Measurements from ENCODE around the gene LLGL2.

Gene LLGL2

DNA sequence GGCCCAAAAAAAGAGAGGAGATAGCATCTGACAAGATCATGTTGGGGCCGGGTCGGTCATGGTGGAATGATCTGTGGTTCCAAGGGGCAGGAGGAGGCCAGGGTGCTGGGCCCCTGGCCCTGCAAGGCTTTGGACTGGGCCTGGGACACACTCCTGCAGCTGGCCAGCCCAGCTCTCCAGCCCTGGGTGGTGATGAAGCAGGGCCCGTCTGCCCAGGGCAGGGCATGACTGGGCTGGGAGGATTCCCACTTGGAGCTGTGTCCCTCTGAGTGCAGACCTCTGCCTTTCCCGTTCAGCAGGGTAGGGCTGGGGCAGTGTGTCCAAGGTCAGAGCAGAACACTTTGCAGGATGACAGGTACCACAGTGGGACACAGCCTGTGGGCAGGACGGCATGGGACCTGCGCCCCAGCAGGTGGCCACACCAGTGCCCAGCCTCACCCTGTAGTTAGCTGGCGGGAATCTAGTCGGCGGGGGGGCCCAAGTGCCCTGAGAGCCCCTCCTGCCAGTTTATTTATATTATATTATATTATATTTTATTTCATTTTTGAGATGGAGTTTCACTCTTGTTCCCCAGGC lies 34.5 kb downstream of the LLGL2 start:
- Histone ChIP-seq H3K9ac (ENCODE audit: low read depth, low read length) (no peak overlapping the region), H3K36me3 (ENCODE audit: insufficient read depth, low read length) (no peaks in the 10 kb centered on the region), H3K4me3 (ENCODE audit: low read length) (no peak overlapping the region), H3K4me1 (ENCODE audit: control insufficient read depth, insufficient read depth, low read length) (peaks cover 12% of the 10 kb centered on the region), H3K27me3 (ENCODE audit: control insufficient read depth, insufficient read depth, low read length) (peaks cover 11% of the 10 kb centered on the region), H3K4me2 (ENCODE audit: low read length) (no peak overlapping the region), H3K9me3 (replicated peaks; ENCODE audit: low read length) (no peaks in the 10 kb centered on the region)

DNA sequence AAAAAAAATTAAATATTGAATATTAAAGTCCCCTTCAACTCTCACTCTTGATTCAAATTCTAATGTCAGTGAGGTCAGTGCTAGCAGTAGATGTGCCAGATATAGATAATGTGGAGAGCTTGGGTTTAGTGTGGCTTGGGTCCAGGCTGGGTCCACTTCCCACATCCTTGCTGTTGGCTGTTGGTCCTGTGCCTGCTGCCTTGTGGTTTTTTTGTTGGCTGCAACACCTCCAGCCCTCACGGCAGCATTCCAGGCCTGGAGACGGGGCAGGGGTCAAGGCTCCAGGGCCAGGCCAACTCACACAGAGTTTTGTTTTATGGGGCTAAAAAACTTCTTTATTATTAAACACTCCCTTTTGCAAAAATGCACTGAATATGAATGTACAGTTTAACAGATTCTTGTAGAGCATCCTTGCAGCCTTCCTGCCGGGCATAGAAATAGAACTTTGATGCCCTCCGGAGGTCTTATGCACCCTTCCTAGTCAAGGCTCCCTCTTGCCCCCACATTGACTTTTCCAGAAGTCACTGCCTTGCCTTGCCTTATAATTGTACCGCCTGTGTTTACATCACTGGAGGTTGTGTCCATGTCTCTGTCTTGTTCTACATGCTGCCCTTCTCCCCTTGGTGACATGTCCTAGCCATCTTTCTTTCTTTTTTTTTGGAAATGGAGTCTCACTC lies 36.6 kb downstream of the LLGL2 start:
- Histone ChIP-seq H3K4me1 (ENCODE audit: control insufficient read depth, insufficient read depth, low read length) (peaks cover 9% of the 10 kb centered on the region), H3K4me3 (ENCODE audit: low read length) (no peak overlapping the region), H3K9me3 (replicated peaks; ENCODE audit: low read length) (no peaks in the 10 kb centered on the region), H3K27me3 (ENCODE audit: control insufficient read depth, insufficient read depth, low read length) (peaks cover 28% of the 10 kb centered on the region), H3K36me3 (ENCODE audit: insufficient read depth, low read length) (no peaks in the 10 kb centered on the region), H3K4me2 (ENCODE audit: low read length) (no peak overlapping the region), H3K9ac (ENCODE audit: low read depth, low read length) (no peak overlapping the region)

DNA sequence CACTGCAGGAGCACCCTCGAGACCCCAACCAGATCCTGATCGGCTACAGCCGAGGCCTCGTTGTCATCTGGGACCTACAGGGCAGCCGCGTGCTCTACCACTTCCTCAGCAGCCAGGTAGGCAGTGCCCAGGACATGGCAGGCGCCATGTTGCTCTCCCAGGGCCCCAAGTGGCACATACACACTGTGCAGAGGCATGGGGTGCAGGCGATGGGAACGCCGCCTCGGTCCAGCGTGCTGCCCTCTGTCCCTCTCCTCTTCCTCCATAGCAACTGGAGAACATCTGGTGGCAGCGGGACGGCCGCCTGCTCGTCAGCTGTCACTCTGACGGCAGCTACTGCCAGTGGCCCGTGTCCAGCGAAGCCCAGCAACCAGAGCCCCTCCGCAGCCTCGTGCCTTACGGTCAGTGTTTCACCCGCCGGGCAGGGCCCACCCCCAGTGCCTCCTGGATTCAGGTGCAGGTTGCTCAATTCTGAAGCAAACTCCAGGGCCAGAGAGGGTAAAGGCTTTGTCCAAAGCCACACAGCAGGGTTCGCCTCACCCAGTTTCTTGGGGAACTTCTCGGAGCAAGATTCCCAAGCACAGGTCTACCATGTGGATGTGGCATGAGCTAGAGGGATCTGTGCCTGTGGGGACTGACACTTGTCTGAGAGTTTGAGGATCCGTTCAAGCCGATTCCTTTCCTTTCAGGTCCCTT lies 37.7 kb downstream of the LLGL2 start:
- Histone ChIP-seq H3K4me3 (ENCODE audit: low read length) (no peak overlapping the region), H3K4me1 (ENCODE audit: control insufficient read depth, insufficient read depth, low read length) (peaks cover 3% of the 10 kb centered on the region), H3K9me3 (replicated peaks; ENCODE audit: low read length) (no peaks in the 10 kb centered on the region), H3K4me2 (ENCODE audit: low read length) (no peak overlapping the region), H3K27me3 (ENCODE audit: control insufficient read depth, insufficient read depth, low read length) (peaks cover 32% of the 10 kb centered on the region), H3K9ac (ENCODE audit: low read depth, low read length) (no peak overlapping the region), H3K36me3 (ENCODE audit: insufficient read depth, low read length) (no peaks in the 10 kb centered on the region)

DNA sequence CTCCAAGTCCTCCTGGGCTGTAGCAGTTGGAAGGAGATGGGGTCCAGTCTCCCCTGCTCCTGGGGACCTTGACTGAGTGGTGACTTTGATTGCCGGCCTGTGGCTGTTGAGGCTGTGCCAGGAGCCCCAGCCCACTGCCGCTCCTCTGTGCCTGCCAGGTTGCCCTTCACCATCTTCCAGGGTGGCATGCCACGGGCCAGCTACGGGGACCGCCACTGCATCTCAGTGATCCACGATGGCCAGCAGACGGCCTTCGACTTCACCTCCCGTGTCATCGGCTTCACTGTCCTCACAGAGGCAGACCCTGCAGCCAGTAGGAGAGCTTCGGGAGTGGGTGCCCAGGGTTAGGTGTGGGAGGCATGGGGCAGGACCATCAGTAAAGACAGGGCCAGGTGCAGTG lies 38.7 kb downstream of the LLGL2 start:
- H3K4me2 ChIP-seq (ENCODE audit: low read length): no peak overlapping the region
- H3K27me3 ChIP-seq (ENCODE audit: control insufficient read depth, insufficient read depth, low read length): peaks cover 38% of the 10 kb centered on the region
- H3K36me3 ChIP-seq (ENCODE audit: insufficient read depth, low read length): no peaks in the 10 kb centered on the region
- no peak overlapping the region for H3K9ac ChIP-seq (ENCODE audit: low read depth, low read length)
- no peak overlapping the region for H3K4me3 ChIP-seq (ENCODE audit: low read length)
- H3K4me1 ChIP-seq (ENCODE audit: control insufficient read depth, insufficient read depth, low read length): peaks cover 3% of the 10 kb centered on the region
- no peaks in the 10 kb centered on the region for H3K9me3 ChIP-seq (replicated peaks; ENCODE audit: low read length)

DNA sequence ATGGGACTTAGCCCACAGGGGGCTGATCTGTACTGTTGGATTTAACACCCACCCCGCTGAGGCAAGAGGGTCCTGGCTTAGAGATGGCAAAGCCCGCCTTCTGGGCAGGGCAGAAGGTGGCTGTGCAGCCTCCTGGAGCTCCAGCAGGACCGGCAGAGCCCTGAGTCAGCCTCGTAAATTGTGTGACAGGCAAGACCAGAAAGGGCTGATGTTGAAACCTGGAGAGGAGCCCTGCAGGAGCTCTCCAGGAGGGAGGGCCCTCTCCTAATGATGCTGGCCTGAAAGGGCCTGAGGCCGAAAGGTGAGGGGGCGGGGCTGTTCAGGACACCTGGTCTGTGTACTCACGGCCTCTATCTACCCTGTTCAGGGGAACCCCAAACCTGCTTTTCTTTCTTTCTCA lies 39.6 kb downstream of the LLGL2 start:
- peaks cover 3% of the 10 kb centered on the region for H3K4me1 ChIP-seq (ENCODE audit: control insufficient read depth, insufficient read depth, low read length)
- no peaks in the 10 kb centered on the region for H3K9me3 ChIP-seq (replicated peaks; ENCODE audit: low read length)
- H3K9ac ChIP-seq (ENCODE audit: low read depth, low read length): no peak overlapping the region
- H3K36me3 ChIP-seq (ENCODE audit: insufficient read depth, low read length): no peaks in the 10 kb centered on the region
- no peak overlapping the region for H3K4me3 ChIP-seq (ENCODE audit: low read length)
- H3K4me2 ChIP-seq (ENCODE audit: low read length): no peak overlapping the region
- peaks cover 38% of the 10 kb centered on the region for H3K27me3 ChIP-seq (ENCODE audit: control insufficient read depth, insufficient read depth, low read length)

DNA sequence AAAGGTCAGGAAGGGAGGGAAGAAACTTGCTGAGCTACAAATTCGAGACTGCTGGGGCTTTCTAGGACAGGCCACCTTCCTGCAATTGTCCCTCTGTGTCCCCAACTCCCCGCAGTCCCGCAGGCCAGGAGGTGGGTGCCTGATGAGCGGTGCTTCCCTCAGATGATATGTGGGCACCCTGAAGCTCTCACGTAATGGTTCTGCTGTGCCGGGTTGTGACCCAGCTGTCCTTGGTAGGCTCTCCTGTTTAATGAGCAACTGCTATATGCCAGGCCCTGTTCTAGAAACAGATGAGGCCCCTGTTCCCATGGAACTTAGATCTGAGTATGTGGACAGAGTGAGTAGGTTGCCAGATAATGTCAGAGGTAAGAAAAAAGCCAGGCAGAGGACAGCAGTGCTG lies 40.1 kb downstream of the LLGL2 start:
- H3K36me3 ChIP-seq (ENCODE audit: insufficient read depth, low read length): no peaks in the 10 kb centered on the region

DNA sequence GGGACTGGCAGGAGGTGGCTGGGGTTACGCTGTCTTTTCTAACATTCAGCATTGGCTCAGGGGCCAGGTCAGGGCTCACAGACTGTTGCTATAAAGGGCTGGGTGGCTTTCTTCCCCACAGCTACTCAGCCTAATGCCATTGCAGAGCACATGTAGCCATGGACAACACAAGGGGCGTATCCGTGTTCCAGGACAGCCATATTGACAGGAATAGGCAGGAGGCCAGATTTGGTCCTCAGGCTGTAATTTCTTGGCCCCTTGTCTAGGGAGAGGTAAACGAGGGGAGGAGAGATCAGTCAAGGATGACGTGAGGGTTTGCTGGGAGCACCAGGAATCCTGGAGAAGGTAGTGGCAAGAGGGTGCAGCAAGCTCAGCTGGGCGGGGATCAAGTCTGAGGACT lies 40.9 kb downstream of the LLGL2 start:
- peaks cover 3% of the 10 kb centered on the region for H3K4me1 ChIP-seq (ENCODE audit: control insufficient read depth, insufficient read depth, low read length)
- peaks cover 38% of the 10 kb centered on the region for H3K27me3 ChIP-seq (ENCODE audit: control insufficient read depth, insufficient read depth, low read length)
- H3K9me3 ChIP-seq (replicated peaks; ENCODE audit: low read length): no peaks in the 10 kb centered on the region
- no peak overlapping the region for H3K9ac ChIP-seq (ENCODE audit: low read depth, low read length)
- H3K4me3 ChIP-seq (ENCODE audit: low read length): no peak overlapping the region
- no peak overlapping the region for H3K4me2 ChIP-seq (ENCODE audit: low read length)
- H3K36me3 ChIP-seq (ENCODE audit: insufficient read depth, low read length): no peaks in the 10 kb centered on the region

More for the DNA sequence above, 40.1 kb downstream of the LLGL2 start:
- no peak overlapping the region for H3K4me2 ChIP-seq (ENCODE audit: low read length)
- H3K4me1 ChIP-seq (ENCODE audit: control insufficient read depth, insufficient read depth, low read length): peaks cover 3% of the 10 kb centered on the region
- H3K27me3 ChIP-seq (ENCODE audit: control insufficient read depth, insufficient read depth, low read length): peaks cover 38% of the 10 kb centered on the region
- no peak overlapping the region for H3K4me3 ChIP-seq (ENCODE audit: low read length)
- H3K9me3 ChIP-seq (replicated peaks; ENCODE audit: low read length): no peaks in the 10 kb centered on the region
- no peak overlapping the region for H3K9ac ChIP-seq (ENCODE audit: low read depth, low read length)

DNA sequence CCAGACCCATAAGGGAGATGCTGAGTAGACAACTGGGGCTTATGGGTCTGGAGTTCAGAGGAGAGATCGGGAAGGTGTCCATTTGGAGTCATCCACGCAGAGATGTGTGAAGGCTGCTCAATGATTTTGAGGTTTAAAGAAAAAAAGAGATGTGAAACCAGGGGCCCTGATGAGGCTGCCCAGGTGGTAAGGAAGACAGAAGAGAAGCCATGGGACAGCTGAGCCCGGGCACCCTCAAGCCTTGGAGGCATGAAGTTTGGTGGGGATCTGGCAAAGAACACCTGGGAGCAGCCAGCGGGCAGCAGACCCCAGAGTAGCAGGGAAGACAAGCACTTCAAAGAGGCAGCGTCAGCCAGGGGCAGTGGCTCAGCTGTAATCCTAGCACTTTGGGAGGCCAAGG lies 41.3 kb downstream of the LLGL2 start:
- Histone ChIP-seq H3K27me3 (ENCODE audit: control insufficient read depth, insufficient read depth, low read length) (peaks cover 38% of the 10 kb centered on the region), H3K4me3 (ENCODE audit: low read length) (no peak overlapping the region), H3K4me1 (ENCODE audit: control insufficient read depth, insufficient read depth, low read length) (peaks cover 3% of the 10 kb centered on the region), H3K4me2 (ENCODE audit: low read length) (no peak overlapping the region), H3K36me3 (ENCODE audit: insufficient read depth, low read length) (no peaks in the 10 kb centered on the region), H3K9ac (ENCODE audit: low read depth, low read length) (no peak overlapping the region), H3K9me3 (replicated peaks; ENCODE audit: low read length) (no peaks in the 10 kb centered on the region)

DNA sequence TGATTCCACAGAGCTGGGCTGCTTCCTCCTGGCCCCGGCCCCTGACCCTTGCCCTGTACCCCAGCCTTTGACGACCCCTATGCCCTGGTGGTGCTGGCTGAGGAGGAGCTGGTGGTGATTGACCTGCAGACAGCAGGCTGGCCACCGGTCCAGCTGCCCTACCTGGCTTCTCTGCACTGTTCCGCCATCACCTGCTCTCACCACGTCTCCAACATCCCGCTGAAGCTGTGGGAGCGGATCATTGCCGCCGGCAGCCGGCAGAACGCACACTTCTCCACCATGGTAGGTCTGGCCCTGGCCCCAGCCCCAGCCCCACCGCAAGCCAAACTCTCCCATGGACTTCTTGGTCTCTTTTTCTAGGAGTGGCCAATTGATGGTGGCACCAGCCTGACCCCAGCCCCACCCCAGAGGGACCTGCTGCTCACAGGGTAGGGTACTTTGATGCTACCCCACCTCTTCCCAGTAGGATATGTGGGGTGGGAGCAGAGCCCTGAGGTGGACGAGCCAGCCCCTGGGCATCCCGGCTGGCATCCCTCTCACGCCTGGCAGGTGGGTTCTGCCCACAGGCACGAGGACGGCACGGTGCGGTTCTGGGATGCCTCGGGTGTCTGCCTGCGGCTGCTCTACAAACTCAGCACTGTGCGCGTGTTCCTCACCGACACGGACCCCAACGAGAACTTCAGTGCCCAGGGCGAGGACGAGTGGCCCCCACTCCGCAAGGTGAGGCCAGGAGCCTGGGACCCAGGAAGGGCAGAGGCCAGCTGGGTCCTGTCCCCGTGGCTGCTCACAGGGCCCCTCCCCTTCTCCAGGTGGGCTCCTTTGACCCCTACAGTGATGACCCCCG lies 43.1 kb downstream of the LLGL2 start:
- H3K36me3 ChIP-seq (ENCODE audit: insufficient read depth, low read length): no peaks in the 10 kb centered on the region

DNA sequence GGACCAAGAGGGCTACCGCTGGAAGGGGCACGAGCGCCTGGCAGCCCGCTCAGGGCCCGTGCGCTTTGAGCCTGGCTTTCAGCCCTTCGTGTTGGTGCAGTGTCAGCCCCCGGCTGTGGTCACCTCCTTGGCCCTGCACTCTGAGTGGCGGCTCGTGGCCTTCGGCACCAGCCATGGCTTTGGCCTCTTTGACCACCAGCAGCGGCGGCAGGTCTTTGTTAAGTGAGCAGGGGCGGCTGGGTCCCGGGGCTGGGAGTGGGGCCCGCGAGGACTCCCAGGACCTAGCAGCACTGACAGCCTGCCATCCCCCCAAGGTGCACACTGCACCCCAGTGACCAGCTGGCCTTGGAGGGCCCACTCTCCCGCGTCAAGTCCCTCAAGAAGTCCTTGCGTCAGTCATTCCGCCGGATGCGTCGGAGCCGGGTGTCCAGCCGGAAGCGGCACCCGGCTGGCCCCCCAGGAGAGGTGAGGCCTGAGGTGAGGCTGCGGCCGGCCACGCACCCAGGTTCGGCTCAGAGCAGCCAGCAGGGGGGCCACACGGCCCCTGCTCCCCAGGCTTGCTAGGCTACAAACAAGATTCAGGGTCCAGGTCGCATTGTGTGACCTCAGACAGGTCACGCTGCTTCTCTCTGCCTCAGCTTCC lies 44.7 kb downstream of the LLGL2 start:
- Histone ChIP-seq H3K4me1 (ENCODE audit: control insufficient read depth, insufficient read depth, low read length) (no peaks in the 10 kb centered on the region), H3K4me3 (ENCODE audit: low read length) (no peak overlapping the region), H3K4me2 (ENCODE audit: low read length) (no peak overlapping the region), H3K9ac (ENCODE audit: low read depth, low read length) (no peak overlapping the region), H3K36me3 (ENCODE audit: insufficient read depth, low read length) (no peaks in the 10 kb centered on the region), H3K9me3 (replicated peaks; ENCODE audit: low read length) (no peaks in the 10 kb centered on the region), H3K27me3 (ENCODE audit: control insufficient read depth, insufficient read depth, low read length) (peaks cover 27% of the 10 kb centered on the region)

More for the DNA sequence above, 43.1 kb downstream of the LLGL2 start:
- no peak overlapping the region for H3K9ac ChIP-seq (ENCODE audit: low read depth, low read length)
- H3K27me3 ChIP-seq (ENCODE audit: control insufficient read depth, insufficient read depth, low read length): peaks cover 31% of the 10 kb centered on the region
- no peaks in the 10 kb centered on the region for H3K4me1 ChIP-seq (ENCODE audit: control insufficient read depth, insufficient read depth, low read length)
- H3K9me3 ChIP-seq (replicated peaks; ENCODE audit: low read length): no peaks in the 10 kb centered on the region
- H3K4me3 ChIP-seq (ENCODE audit: low read length): no peak overlapping the region
- H3K4me2 ChIP-seq (ENCODE audit: low read length): no peak overlapping the region

DNA sequence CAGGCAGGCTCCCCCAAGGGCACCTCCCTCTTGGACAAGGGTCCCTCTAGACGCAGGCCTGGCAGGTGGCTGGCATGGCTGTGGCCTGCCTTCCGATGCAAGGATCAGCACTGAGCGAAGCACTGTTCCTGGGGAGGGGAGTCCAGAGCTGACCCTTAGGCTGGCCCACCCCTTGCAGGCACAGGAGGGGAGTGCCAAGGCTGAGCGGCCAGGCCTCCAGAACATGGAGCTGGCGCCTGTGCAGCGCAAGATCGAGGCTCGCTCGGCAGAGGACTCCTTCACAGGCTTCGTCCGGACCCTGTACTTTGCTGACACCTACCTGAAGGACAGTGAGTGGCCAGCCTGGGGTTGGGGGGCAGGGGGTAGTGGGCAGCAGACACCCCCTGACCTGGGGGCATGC lies 45.3 kb downstream of the LLGL2 start:
- H3K4me2 ChIP-seq (ENCODE audit: low read length): no peak overlapping the region
- H3K36me3 ChIP-seq (ENCODE audit: insufficient read depth, low read length): no peaks in the 10 kb centered on the region
- H3K4me1 ChIP-seq (ENCODE audit: control insufficient read depth, insufficient read depth, low read length): no peaks in the 10 kb centered on the region
- H3K9me3 ChIP-seq (replicated peaks; ENCODE audit: low read length): no peaks in the 10 kb centered on the region
- peaks cover 26% of the 10 kb centered on the region for H3K27me3 ChIP-seq (ENCODE audit: control insufficient read depth, insufficient read depth, low read length)
- no peak overlapping the region for H3K9ac ChIP-seq (ENCODE audit: low read depth, low read length)
- H3K4me3 ChIP-seq (ENCODE audit: low read length): no peak overlapping the region

All from skeletal muscle satellite cell (primary cell).